GM10847 (cell line): ENCODE results near the gene CDK17.

ENCODE experiments used
- POLR2A ChIP-seq: IDR thresholded peaks from 2 replicates; pipeline ENCODE4 v1.6.1; 2011; ENCODE audit not compliant: insufficient read length; ENCODE audit errors: extremely low read depth

The CDK17 gene

DNA sequence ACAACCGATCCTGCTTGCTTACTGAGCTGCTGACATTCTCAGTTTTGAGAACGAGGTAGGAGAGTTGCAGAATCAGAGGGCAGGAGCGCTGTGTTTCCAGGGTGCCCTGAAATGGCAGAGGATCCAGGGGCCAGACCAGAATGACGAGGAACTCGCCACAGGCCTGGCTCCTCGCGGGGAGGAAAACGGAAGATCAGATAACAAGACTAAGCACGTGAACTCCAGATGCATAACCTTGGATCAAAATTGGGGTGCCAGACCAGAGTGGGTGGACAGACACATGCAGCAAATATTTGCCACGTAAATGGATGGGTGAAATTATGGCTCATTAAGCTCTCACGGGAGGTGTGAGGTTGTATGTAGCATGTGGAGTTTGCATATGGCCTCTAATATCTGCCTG is 159.6 kb downstream of the CDK17 start:
- no peak for TF ChIP-seq POLR2A

DNA sequence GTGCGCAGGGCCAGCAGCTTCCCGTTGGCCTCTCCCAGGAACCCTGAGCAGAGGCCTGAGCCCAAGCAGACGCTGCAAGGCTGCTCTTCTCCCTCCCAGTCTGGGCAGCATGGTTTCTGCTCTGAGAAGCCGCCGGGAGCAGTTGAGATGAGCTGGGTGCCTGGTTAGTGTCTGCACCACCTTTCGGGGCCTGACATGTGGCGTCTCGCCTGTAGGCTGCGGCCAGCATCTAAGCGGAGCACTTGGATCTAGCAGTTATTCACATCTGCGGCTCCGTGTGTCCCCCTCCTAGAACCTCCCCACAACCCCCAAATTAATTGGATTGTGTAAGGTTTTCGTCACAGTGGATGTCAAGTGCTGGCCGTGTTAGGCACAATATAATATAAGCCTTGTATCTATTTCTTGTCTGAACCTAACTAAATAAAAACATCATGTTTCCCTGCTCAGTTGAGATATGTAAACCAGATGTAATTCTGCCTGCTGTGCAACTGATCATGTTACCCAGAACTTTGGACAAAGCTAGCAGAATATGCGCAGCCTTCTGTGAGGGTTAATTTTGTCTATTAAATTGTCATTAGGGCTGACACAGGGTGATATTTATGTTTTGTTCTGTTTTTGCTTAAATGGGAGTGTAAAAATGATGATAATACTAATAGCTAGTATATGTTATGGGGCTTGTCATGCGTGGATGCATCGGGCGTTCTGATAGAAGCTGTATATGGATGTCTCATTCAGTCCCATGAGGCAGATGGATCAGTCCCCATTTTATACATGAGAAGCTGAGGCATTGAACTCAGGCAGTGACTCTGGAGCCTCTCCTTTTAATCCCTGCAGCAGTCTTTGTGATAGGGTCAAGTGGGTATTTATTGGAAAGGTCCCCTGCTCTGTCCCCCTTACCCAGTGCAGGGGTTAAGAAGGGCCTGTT is 160.3 kb downstream of the CDK17 start:
- no peak for TF ChIP-seq POLR2A

DNA sequence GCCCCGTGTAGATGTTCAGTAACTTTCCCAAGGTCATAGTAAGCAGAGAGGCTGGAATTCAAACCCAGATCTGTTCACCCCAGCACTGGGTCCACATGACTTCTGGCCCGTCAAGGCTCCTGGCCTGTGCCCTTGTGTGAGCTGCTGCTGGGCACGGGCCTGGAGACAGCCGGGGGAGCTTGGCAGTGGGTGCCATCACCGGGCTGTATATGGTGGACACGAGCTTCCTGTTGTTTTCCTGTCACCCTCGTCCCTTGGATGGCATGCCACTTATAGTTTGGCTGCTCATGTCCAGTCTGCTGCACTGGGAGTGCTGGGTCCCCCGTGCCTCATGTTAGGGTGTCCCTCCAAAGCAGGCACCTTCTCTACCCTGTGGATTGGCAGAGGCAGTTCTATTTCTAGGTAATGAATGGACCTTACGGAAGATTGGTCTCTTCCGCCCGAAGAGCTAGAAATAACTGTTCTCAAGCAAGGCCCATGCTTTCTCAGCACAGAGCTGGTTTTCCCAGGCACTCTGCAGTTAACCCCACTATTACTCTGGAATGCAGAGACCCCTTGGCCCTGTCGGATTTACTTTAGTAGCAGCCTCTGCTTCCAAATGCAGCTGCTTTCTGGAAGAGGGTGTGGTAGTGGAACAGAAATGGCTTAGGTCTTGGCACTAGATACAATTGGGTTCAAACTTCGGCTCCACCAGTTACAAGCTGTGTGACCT is 161.7 kb downstream of the CDK17 start:
- no peak for TF ChIP-seq POLR2A

DNA sequence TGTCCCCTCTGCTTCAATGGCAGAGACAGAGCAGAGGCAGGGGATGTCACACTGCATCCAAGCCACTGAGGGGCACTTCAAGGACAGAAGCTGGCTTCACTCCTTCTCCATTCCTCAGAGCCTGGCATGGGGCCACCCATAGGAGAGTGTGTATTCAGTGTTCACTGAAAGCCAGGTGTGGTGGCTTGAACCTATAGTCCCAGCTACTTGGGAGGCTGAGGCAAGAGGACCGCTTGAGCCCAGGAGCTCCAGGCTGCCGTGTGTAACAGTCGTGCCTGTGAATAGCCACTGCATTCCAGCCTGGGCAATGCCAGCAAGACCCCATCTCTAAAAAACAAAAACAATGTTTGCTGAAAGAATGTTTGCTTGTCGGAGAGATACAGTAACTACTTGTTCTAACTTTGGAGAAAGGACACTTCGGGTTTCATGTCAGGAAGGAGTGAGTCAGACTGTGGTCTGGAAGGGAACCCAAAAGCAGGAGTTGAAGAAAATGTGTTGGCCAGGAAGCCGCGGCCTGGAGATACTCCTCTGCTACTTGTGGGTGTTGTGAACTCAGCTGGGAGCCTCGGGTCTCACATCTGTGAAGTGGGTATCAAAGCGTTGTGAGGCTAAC is 162.7 kb downstream of the CDK17 start:
- TF ChIP-seq POLR2A = no peak

DNA sequence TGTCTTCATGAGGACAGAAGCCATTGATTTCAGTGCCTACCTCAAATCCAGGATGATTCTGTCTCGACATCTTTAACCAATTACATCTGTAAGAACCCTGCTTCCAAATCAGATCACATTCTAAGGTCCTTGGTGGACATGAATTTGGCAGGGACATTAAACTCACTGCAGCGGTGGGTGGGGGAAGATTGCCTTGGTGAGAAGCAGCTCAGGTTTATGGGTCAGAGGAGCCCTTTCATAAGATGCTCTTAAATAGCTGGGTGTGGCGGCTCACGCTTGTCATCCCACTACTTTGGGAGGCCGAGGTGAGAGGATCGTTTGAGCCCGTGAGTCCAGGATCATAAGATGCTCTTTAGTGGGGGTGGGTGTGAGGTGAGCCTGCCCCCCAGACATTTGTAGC is 163.2 kb downstream of the CDK17 start:
- no peak for TF ChIP-seq POLR2A

DNA sequence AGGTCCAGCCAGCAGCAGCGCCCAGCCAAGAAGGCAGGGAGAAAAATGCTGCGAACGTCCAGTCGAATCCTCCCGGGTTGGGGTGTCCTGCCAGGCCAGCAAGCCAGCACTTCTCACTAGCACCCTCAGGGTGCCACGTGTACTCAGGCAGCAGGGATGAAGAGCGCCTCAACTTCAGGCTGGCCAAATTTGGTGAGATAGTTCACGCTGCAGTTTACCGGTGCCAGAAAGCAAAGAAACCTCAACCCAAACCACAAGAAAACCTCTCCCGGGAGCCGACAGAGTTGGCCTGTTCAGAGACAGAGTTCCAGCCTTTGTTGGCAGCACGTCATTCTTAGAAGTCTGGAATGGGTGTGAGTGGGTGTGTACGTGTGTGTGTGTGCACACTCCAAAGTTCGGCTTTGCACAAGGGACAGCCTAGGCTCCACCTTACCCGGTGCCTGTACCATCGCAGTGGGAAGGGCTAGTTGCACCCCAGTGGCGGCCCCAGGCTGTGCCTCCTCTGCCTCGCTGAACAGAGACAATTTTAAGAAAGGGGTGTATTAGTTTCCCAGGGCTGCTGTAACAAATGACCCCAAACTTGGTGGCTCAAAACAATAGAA is 163.9 kb downstream of the CDK17 start:
- TF ChIP-seq POLR2A = no peak

DNA sequence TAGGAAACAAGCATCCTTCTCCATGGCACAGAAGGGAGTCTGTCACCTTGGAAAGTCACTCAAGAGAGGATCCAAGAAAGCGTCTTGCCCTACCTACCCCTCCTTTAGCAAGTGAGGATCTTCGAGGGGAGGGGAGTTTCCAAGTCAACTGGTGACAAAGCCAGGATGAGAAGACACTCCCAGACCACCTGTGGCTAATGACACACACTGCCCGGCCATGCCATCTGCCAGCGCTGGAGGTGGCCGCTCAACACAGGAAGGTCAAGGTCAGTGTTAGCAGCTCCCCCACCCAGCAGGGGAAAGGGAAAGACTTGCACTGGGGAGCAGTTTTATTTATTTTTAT is 164.8 kb downstream of the CDK17 start:
- TF ChIP-seq POLR2A = no peak

DNA sequence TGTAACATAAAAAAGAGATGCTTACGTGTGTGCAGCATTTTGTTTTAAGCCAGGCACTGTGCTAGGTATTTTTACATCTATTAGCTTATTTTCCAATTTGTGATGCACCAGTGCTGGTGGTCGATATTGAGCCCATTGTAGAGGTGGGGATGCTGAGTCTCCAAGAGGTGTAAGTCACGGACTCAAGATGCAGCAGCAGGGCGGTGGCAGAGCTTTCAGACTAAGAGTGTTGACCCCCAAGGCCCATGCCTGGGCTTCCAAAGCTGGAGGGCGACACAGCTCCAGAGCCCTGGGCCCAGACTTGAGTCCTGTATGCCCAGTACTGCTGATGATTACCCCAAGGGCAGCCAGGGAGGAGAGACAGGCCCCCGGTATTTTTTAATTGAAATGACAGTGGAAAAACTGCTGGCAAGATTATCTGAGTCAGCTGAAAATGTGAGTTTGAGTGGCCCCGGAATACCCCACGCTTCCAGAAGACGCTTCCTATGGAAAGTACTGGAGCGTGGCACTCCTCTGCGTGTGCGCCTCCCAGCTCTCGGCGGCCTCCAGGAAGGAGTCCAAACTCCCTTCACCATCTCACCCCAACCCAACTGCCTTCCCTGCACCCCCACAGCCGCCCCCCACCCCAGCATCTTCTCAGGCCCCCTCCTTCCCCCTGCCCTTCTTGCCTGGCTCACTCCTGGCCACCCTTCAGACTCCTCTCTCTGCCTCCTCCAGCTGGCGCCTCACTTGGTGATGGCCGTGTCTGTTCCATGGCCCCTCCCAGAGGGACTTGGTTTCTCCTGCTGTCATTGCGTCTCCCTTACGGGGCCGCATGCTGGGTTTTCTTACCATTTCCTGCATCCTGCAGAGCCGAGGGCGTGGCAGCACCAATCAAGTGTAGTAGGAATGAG is 165.4 kb downstream of the CDK17 start:
- no peak for TF ChIP-seq POLR2A

DNA sequence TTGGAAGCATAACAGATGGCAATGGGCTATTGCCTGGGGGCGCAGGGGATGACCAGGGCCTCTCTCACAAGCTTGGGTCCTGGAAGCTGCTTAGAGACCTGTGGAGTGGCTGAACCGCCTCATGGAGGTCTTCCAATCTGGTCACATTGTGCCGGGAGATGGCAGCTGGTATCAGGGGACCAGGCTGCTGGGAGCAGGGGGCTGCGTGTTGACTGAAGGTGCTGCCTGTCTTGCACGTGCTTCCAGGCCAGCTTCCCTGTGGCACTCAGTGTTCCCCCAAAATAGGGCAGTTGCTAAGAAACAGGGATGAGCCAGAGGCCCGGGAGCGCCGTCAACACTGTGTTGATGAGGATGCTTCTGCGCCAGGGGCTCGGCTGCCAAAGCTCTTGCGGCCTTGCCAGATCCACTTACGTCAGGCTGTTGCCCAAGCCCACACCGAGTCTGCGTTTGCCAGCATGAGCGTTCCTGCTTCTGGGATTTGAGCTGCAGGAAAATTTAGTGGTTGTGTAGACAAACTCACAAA is 166.2 kb downstream of the CDK17 start:
- no peak for TF ChIP-seq POLR2A

DNA sequence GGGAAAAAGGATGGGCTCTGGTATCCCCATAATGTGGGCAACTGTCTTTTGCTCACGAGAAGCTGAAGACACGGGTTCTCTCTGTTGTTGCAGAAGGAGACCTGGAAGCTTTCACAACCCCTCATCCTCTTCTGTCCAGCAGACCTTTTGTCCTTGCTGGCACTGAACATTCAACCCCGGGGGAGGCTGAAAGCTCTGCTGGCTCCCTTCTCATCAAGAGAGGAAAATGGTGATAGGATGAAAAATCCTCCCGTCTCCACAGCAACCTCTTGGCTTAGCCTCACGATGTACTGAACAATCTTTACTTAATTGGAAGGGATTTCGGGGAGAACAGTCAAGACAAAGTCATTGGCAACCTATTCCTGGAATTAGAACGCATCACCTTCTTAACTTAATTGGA is 167.1 kb downstream of the CDK17 start:
- no peak for TF ChIP-seq POLR2A

DNA sequence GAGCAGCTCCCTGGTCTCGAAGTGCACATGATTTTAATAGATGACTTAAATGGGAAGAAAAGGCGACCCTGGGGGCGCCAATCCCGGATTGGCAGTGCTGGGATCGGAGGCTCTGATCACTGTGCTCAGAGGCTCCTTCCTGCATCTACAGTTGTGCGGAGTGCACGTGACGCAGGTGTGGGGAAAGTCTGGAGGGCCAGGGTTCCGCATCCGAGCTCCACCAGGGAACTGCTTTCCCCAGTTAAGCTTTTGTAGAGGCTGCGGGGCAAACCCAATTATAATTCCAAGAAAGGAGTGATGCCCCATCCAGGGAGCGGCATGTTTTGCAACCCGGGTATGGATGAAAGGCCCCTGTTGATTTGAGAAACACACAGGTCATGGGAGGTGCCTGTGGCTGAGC is 169.6 kb downstream of the CDK17 start:
- no peak for TF ChIP-seq POLR2A

DNA sequence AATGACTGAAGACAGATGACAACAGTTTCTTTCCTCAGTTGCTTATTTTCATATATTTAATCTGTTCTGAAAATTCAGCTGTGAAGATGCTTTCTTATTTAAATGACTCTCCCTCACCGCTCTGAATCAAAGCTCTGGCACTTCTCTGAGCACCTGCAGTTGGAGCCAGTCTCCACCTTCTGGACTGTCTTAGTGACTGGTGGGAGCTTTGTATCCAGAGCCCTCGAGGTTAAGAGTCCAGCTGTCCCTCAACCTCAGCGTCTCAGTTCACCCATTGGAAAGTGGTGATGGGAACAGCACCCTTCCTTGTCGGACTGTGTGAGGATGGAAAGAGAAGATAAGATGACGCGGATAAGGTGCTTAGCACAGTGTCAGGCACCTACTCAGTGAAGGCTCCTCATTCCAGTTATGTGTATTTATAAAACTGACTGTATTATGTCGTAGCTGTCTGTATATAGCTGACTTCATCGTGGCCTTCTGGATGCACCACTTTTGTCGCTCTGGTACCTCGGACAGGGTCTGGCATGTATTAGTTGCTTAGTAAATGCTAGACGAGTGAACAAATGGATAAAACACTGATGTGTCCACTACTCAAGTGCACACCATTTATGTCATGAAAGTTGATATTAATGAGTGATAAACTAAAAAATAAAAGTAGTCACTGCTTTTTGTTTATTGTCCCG is 171.5 kb downstream of the CDK17 start:
- TF ChIP-seq POLR2A = no peak
